Fibroblast of lung (primary cell): ENCODE data around the gene NANOS3.

ENCODE experiments used
- EZH2 ChIP-seq: IDR thresholded peaks from 2 replicates; pipeline ENCODE4 v1.5.1; 2012; ENCODE audit warnings: low read length, control low read depth, mild to moderate bottlenecking; ENCODE audit errors: missing control alignments
- TF ChIP-seq, protein P1 (sequence below), 2 donors: IDR thresholded peaks in 1 of 2; conservative IDR thresholded peaks in 1 of 2; 1 replicate in 1 of 2; 2 replicates in 1 of 2; pipeline ENCODE4 v1.5.1; 2011 to 2012; ENCODE audit warnings: low read length in 2 of 2, control low read depth in 1 of 2, inconsistent platforms in 1 of 2, low read depth in 1 of 2, mild to moderate bottlenecking in 1 of 2

DNA sequence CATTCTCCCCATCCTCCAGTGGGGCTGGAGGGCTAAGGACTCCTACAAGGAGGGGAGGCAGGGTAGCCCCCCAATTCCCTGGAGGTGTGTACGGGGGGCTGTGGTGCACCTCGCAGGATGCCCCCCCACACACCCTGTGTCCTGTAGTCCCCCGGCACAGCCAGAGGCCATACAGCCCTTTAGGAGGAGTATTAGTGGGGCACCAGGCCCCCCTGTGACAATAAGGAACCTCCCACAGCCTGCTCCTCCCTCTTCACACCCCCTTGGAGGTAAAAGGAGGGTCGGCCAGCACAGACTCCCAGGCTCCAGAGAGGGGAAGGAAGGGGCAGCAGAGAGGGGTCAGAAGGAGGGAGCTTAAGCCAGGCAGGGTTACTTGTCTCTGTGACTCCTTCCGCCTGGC lies at the start of gene NANOS3:
- TF ChIP-seq, protein P1, sequence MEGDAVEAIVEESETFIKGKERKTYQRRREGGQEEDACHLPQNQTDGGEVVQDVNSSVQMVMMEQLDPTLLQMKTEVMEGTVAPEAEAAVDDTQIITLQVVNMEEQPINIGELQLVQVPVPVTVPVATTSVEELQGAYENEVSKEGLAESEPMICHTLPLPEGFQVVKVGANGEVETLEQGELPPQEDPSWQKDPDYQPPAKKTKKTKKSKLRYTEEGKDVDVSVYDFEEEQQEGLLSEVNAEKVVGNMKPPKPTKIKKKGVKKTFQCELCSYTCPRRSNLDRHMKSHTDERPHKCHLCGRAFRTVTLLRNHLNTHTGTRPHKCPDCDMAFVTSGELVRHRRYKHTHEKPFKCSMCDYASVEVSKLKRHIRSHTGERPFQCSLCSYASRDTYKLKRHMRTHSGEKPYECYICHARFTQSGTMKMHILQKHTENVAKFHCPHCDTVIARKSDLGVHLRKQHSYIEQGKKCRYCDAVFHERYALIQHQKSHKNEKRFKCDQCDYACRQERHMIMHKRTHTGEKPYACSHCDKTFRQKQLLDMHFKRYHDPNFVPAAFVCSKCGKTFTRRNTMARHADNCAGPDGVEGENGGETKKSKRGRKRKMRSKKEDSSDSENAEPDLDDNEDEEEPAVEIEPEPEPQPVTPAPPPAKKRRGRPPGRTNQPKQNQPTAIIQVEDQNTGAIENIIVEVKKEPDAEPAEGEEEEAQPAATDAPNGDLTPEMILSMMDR (conservative IDR thresholded peaks at IDR 0.05 in 1 of 2, IDR thresholded peaks at IDR 0.05 in 1 of 2; ENCODE audit: low read depth in 1 of 2, low read length in 2 of 2) = no peak
- TF ChIP-seq EZH2 = no peak
